Activated CD4-positive, CD25-positive, alpha-beta regulatory T cell treated with anti-CD3 and anti-CD28 coated beads, Interleukin-2, amount 50 U/mL, for 24 hours (primary cell): ENCODE results near the gene AK8.

Experiments
- ATAC-seq, 2 donors: fragments of 150-1000 bp; cut with Tn5 transposase; one replicate each; pipeline ENCODE4 v1.10.0; 2021; ENCODE audit warnings: mild to moderate bottlenecking in 1 of 2, moderate library complexity in 1 of 2

The AK8 gene

DNA sequence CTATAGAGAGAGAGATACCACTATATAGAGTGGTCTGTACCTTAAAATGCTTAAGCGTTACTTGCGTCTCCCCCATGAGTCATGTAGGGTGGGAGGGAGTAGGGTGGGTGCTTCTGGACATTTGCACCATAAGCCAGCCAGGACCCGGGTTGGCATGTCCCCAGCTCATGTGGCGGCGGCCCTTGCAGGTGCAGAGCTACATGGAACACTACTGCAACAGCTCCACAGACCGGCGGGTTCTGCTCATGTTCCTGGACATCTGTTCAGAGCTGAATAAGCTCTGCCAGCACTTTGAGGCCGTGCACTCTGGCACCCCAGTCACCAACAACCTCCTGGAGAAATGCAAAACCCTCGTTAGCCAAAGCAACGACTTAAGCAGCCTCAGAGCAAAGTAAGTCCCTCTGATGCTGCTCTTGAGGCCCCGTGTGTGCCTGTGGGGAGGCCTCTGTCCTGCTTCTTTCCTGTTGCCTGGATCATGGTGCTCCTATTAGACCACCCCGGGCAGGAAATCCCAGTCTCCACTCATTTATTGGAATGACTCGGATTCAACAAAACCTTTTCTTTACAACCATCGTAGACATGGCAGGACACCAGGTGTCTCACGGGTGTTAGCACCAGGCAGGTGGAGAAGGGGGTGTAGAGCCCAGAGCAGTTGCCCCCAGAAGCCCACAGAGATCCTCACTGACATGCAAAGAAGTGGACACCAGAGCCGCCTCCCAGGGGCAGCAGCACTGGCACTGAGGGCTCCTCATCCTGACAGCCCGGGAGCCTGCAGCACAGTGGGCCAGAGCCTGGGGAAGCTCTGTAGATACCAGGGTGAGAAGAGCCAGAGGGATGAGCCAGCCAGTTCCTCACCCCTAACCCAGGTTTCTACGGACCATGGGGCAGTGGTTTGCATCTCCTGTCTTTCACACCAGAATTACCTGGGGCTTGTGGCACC is 9.4 kb upstream of the AK8 start:
- ATAC-seq: no peak

DNA sequence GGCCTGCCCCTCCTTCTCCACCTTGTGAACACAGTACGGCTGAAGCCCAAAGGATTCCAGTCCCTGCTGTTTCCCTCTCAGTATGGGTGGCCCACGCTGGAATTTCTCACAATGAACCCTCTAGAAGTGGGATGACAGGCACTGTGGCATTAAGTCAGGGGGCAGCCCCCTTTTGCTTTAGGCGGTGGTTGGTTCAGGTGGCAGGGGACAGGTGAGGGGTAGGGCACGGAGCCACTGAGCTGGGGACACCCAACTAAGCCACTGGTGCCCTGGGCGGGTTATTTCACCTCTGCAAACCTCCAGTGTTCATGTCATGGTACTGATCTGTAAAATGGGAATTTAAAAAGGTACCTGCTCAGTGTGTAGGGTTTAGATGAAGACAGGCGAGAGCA is 8.2 kb upstream of the AK8 start:
- ATAC-seq: no peak

DNA sequence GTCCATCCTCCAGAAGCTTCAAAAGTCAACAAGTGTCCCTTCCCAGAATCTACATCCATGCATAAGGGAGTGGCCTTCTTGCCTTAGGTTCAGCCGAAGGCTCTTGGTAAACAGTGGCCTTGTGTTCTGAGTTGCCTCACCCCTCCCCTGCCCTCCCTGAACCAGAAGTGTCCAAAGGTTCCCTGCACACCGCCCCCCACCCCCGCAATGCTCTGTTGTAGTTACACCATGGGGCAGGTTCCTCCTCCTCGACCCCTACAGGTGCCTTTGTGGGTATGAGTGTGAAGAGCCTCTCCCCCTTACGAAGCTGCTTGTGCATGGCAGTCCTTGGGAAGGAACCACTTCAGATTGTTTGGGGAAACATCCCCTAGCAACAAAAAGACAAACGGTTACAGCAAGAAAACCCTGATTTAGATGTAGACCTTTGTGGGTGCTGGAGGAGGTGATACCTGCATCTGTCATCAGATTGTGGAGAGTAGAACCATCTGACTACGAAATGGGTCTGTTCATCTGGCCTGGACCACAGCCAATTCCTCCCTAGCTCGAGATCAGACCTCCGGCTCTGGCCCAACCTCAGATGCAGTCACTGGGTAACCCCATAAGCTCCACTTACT is 7.7 kb upstream of the AK8 start:
- ATAC-seq: no peak

DNA sequence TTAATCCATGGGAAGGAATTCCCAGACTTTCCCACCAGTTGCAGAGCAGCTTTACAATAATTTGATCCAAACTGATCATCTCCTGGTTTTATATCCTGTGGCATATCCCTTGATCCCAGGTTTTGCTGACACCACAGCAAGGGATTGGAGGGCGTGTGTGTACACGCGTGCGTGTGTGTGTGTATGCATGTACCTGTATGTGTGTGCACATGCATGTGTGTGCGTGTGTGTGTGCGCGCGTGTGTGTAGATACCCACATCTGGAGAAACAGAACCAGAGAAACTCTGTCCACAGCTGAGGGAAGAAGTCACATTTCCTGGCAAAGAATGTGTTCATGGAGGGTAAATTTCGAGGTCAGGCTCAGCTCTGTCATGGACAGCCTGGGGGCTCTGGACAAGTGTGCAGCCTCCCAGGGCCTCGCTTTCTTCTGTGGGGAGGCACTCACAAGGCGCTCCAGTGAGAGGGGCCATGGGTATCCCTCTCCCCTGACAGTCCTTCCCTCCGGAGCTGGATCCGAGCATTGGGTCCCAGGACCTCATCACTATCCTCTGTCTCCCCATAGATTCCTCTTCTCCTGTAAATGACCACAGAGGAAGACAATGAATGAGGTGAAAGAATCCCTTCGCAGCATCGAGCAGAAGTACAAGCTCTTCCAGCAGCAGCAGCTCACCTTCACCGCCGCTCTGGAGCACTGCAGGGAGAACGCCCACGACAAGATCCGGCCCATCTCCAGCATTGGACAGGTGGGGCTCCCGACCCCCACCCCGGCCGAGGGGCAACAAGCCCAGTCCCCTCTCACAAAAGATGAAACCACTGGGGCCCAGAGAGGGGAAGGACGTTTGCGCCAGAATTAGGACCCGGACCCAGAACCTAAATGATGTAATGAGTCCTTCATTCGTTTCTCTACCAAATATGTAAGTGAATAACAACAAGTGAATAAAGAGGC is 5.5 kb upstream of the AK8 start:
- no peak for ATAC-seq

DNA sequence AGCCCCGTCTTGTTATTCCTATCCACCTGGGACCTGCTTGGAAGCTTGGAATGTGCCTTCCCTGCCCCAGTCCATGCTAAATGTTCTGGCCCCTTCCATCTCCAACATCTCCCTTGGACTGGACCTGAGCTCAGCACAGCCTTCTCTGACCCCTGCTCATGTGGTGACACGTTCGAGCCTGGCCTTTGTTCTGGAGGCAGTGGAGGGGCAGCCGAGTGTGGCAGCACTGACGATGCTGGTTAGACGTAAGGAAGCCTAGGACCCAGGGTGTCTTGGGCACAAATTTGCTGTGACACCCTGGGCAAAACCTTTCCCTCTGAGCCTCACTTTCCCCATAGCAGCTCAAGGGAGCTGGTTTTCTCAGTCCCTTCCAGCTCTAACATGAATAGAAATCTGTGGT is 4.5 kb upstream of the AK8 start:
- no peak for ATAC-seq

DNA sequence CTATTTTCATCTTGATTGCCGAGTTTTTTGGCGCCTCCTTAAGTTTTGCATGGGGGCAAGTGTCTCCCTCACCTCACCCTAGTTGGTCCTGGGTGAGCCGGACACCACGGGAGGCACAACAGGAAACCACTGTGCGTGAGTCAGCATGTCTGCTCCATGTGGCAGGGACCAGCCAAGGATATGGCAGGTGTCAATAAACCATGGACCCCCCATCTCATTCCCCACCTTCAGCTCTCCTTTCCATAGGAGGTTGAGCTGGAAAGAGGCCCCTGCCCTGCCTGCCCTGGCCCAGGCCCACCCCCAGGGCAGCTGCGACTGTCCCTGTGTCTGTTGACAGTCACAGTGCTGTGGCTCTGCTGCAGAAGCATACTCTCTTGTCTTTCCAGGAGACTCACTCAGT is 3.7 kb upstream of the AK8 start:
- ATAC-seq: no peak

DNA sequence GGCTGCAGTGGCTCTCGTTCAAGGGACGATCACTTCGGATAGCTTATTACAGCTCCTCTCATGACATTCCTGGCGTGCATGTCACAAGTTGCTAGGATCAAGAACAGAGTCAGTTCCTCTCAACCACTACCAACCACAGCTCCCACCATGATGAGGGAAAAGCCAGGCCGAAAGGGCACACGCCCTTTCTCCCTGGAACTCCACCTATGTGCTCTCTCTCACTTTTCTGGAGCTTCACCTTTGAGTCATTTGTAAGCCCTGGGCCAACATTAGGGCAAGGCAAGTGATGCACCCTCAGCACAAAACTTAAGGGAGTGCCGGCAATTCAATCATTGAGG is 2.2 kb upstream of the AK8 start:
- ATAC-seq: no peak

DNA sequence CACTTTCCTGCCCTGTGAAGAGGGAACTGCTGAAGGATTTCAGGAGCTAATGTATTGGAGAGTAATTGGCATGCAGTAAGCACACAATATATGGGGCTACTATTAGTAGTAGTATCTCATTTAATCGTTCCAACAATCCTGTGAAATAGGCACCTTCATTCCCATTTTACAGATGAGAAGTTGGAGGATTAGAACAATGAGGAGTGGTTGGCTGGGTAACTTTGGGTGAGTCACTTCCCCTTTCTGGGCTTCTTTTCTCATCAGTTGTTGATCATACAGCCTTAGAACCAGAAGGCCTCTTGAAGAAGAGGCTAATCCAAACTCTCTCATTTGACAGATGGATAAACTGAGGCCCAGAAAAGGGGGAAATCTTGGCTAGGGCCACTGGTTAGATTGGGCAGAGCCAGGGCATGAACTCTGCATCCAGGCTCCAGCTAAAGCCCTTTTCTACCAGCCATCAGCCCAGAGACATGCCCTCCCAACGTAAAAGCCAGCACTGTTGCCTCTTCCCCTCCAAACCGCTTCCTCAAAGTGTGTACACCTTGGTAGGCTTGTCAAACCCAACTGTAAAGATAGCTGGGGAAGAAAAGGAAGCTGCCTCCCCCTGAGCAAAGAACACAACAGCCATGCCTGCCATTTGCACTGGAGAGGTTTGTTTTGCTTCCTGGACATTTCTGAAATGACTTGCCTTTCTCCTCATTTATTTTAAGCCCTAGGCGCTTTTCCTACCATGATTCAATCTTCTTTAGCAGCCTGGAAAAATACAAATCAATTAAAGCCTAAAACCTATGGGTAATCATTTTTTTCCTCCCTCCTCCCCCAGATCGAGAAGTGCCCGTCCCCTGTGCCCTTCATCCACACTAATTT is 1.6 kb upstream of the AK8 start:
- ATAC-seq: no peak

DNA sequence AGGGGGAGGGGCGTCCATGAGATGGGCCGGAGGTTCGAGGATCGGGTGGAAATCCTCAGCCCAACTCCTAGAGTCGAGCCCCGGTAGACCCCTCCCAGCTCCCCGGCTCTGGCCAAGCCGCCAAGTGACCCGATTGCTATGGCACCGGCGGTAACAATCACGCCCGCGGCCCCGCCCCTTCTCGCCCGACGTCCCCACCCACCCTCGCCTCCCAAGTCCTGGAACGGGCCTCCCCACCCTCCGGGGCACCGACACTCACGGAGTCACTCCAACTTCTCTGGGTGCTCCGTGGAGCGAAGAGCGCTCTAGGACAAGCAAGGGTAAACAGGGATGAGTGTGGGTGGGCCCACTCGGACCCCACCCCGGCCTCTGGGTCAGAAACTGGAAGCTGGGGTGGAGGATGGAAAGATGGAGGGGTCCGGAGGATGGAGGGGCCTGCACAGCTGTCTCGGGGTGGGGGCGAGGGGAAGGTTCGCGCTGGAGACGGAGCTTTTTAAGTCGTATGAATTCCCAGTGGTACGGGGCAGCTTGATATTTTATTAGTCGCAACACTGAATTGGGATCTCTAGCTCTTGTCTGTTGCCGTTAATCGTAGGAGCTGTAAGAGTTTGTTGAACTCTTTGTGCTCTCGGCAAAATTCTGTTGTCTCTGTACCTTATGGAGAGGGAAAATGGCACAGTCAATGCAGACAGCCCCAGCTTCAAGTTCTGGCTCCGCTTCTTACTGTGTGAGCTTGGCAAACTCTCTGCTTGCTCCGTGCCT is 792 bp upstream of the AK8 start, which contains the start of gene SPACA9:
Gene SPACA9 (plus strand): TSS at position 204 of the 762 bp plus-strand sequence. CDS start 5,050 bp downstream, outside the sequence.
- ATAC-seq: peak in 1 of 2 donors; percentile 28

DNA sequence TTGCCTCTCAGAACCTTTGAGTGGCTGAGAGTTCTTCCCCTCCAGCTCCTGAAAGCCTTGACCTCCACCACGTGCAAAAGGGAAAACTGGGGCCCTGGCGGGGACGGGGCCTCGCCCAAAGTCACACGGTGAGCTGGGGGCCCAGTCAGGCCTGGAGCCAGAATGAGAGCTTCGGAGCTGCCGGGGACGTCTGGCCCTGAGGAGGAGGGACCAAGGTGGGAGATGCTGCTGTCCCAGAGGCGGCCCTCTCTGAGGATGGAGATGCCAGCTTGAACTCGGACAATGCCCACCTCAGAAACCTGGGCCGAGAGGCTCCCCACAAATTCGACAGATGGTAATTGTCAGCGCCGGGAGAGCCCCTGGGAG is 643 bp downstream of the AK8 start:
- ATAC-seq: no peak

DNA sequence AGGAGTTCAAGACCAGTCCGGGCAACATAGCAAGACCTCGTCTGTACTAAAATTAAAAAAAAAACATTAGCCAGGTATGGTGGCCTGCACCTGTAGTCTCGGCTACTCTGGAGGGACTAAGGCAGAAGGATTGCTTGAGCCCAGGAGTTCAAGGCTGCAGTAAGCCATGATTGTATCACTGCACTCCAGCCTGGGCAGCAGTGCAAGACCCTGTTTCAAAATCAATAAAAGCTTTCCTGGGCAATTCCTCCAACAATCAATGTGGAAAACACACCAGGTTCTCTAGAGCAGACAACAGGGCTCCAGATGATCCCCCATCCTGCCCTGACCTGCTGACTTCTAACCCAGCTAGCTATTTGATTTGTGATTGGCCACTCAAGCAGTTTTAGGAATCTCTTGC is 1.2 kb downstream of the AK8 start:
- no peak for ATAC-seq

DNA sequence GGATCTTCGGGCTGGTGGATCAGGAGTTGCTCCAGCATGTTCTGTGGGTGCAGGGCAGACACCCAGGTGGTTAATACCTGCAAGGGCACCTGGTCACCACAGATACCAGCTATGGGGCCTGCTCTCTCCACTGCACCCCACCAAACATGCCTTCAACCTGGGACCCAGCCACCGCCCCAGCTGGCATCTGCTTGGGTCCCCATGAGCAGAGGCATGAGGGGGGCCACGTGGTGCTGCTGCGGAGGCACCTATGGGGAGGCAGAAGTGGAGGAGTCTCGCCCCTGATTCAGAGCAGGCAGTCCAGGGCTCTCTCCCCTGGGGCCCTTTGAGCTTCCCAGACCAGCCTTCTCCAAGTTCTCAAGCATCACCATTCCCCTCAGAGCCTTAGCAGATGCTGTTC is 2.9 kb downstream of the AK8 start:
- no peak for ATAC-seq

DNA sequence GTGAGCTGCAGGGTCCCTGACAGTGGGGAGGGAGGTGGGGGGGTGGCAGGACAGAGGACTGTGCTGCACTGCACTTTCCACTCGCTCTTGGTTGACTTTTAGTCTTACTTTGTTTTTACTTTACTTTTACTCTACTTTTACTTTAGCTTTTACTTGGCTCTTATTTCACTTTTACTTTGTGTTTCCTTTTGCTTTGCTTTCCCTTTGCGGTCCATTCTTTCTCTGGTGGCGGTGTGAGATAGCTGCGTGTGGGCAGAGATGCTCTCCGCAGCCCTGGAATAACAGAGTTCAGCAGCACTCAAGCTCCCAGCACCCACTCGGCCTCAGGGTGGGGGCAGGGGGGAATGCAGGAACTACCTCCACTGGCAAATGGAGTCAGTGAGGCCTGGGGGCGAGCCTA is 4.7 kb downstream of the AK8 start:
- peak; percentile 18 to 34 for ATAC-seq

DNA sequence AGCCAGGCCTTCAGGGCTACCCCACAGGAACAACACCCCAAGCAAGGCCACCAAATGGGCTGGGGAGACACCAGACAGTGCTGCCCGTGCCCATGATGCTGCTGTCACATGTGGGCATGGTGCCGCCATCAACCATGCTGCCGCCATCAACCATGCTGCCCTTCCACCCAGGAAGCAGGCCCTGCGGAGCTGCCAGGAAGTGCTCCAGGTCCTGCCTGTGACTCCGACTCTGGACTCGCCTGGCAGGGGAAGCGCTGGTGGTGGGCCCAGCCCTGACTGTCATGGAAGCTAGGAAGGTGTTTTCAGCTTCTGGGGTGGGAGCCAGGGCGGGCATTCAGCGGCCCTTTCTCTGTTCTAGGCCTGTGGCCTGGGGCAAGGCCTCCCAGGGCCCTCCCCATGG is 8.8 kb downstream of the AK8 start:
- no peak for ATAC-seq

DNA sequence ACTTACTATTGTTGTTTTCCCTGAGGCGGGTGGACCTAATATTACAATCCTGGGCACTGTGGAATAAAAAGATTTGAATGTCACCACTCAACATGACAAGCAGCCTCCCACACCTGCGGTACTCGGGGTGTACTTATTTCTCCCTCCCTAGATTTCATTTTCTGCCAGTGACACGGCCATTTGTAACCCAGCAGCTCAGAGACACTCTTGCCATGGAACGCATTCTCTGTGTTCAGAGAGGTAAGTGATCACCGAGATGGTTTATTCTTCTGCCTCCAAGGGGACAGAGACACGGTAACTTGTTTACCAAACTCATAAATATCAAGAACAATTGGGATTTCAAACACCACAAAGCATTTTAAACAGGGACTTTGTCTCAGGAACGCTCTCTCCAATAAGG is 11.2 kb downstream of the AK8 start:
- ATAC-seq: no peak

DNA sequence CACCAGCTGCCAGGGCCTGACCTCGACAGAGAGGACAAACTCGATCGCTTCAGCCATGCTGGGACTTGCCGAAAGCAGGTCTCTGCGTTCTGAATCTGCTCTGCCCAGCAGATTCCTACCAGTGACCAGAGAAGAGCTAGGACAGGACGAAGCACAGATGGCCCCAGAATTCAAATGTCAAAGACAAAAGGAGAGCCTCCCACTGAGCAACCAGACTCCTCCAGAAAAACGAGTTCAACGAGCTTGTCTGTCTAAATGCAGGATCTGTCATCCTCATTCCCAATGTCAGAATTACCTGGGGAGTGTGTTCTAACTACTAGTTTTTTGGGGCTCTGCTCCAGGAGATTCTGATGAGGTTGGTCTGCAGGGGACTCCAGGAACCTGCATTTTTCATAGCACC is 13.4 kb downstream of the AK8 start:
- no peak for ATAC-seq

DNA sequence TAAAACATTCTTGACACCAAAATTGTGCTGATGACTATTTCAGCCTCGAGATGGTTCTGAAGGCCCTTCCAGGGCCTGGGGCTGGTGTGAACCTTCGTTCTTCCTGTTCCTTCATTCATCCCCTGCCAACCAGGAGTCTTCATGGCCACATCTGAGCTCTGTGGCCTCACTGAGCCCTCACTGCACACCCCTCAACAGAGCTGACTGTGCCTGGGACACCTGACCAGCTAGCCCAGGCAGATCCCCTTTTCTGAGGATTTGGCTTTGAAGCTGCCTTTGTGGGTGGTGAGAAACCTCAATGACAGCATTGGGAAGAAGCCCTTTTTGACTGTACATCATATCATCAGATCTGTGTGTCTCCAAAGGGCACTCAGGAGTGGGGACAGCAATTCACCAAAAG is 13.8 kb downstream of the AK8 start:
- ATAC-seq: no peak

DNA sequence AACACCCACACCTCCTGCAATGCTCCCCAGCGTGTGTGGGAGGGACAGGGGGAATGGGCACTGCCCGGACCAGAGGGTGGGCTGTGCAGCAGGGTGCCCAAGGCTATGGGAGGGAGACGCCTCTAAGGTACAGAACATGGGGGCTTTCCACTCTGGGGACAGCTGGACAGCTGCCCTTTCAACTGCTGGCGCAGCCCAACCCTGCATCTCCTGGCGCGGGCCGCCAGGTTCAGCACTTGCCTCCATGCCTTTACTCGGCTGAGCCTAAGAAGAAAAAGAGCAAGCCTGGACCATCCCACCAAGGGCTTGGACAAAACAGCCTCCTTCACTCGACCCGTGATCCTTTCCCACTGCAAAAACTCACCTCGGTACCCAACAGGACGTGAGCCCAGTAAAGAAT is 15.0 kb downstream of the AK8 start:
- no peak for ATAC-seq

DNA sequence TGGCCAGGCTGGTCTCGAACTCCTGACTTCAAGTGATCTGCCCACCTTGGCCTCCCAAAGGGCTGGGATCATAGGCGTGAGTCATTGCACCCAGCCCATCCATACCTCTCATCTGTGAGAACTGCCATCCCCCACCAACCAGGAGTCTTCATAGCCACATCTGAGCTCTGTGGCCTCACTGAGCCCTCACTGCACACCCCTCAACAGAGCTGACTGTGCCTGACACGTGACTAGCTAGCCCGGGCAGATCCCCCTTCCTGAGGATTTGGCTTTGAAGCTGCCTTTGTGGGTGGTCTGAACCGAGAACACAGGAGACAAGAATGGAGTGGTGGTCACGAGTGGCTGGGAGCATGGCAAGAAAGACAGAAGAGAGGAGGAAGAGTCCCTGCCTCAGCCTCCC is 15.6 kb downstream of the AK8 start:
- no peak for ATAC-seq

DNA sequence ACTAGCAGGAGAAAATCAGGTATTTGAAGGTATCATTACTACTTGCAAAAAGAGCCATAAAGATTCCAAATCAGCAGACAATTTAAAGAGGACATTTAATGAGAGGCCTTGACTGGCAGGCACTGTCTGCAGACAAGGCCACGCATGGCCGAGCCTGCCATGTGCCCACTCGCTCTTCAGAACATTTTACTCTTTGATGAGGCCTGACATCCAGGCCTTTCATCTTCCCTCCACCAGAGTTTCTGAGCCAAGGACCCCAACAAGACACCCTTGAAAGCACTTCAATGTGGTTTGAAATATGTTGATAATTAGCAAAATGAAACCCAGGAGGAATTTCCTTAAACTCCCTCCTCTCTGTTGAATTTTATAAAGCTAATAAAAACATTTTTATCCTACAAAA is 16.4 kb downstream of the AK8 start:
- ATAC-seq: no peak

DNA sequence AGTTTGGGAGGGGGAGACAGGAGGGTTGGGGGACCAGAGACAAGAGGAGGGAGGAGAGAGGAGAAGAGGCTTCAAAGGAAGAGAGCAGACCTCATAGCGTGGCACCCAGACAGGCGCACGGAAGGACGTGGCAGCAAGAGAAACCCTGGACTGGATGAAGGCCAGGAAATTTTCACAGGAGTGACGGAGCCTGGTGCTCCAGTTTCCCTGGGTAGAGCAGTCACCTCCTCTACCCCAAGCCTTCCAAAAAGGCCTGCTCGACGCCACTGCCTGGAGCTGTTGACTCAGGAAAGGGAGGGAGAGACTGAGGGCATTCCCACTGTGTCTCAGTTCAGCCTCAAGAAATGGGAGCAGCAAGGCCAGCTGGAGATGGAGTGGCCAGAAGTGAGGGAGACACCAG is 19.3 kb downstream of the AK8 start:
- ATAC-seq: no peak
